ENCODE results near the gene APOL6.
"Not testable (repeated sequence)": the region's sequence is repeated elsewhere in the genome, so short reads cannot be mapped to it uniquely, and the experiment has no call there.

The APOL6 gene

GRCh38 chr22:35664955-35665587, 16.8 kb downstream of the APOL6 start:
- H3K4me3 ChIP-seq (ENCODE audit: low read depth, low read length): no peak overlapping the region
- DNase-seq: no peak
- H3K36me3 ChIP-seq: no peaks in the 10 kb centered on the region
- no peak for TF ChIP-seq CTCF (IDR thresholded peaks at IDR 0.05; ENCODE audit: low read depth, low read length)
- H3K9me3 ChIP-seq (ENCODE audit: severe bottlenecking): peaks cover 20% of the 10 kb centered on the region
- no peak overlapping the region for H3K27ac ChIP-seq
- H3K27me3 ChIP-seq (ENCODE audit: insufficient read depth, low read depth, severe bottlenecking): no peaks in the 10 kb centered on the region

GRCh38 chr22:35666699-35667098, 18.5 kb downstream of the APOL6 start:
- not testable (repeated sequence) for H3K4me3 ChIP-seq (ENCODE audit: low read depth, low read length); H3K27ac ChIP-seq; H3K27me3 ChIP-seq (ENCODE audit: insufficient read depth, low read depth, severe bottlenecking); DNase-seq; H3K36me3 ChIP-seq
- H3K9me3 ChIP-seq (ENCODE audit: severe bottlenecking): peaks cover 20% of the 10 kb centered on the region

GRCh38 chr22:35674335-35674734, 26.1 kb downstream of the APOL6 start:
- Histone ChIP-seq H3K36me3 (no peaks in the 10 kb centered on the region), H3K9me3 (ENCODE audit: severe bottlenecking) (peaks cover 13% of the 10 kb centered on the region), H3K27ac (no peak overlapping the region), H3K27me3 (ENCODE audit: insufficient read depth, low read depth, severe bottlenecking) (no peaks in the 10 kb centered on the region), H3K4me3 (ENCODE audit: low read depth, low read length) (no peak overlapping the region)
- no peak for TF ChIP-seq CTCF (IDR thresholded peaks at IDR 0.05; ENCODE audit: low read depth, low read length)
- DNase-seq: no peak

- not testable (repeated sequence) for H3K36me3 ChIP-seq; H3K4me3 ChIP-seq (ENCODE audit: low read depth, low read length); H3K27me3 ChIP-seq (ENCODE audit: insufficient read depth, low read depth, severe bottlenecking); DNase-seq; H3K27ac ChIP-seq
- H3K9me3 ChIP-seq (ENCODE audit: severe bottlenecking): peaks cover 13% of the 10 kb centered on the region
Measured at GRCh38 chr22:35676065-35676464, 27.8 kb downstream of the APOL6 start.

- TF ChIP-seq CTCF (IDR thresholded peaks at IDR 0.05; ENCODE audit: low read depth, low read length): no peak
- no peaks in the 10 kb centered on the region for H3K36me3 ChIP-seq
- no peak for DNase-seq
- H3K27ac ChIP-seq: no peak overlapping the region
- no peak overlapping the region for H3K4me3 ChIP-seq (ENCODE audit: low read depth, low read length)
- no peaks in the 10 kb centered on the region for H3K27me3 ChIP-seq (ENCODE audit: insufficient read depth, low read depth, severe bottlenecking)
- H3K9me3 ChIP-seq (ENCODE audit: severe bottlenecking): peaks cover 10% of the 10 kb centered on the region
Measured at GRCh38 chr22:35677460-35678187, 29.4 kb downstream of the APOL6 start.

- Histone ChIP-seq H3K27ac (no peak overlapping the region), H3K36me3 (no peaks in the 10 kb centered on the region), H3K4me3 (ENCODE audit: low read depth, low read length) (no peak overlapping the region), H3K27me3 (ENCODE audit: insufficient read depth, low read depth, severe bottlenecking) (no peaks in the 10 kb centered on the region), H3K9me3 (ENCODE audit: severe bottlenecking) (peaks cover 10% of the 10 kb centered on the region)
- no peak for DNase-seq
- no peak for TF ChIP-seq CTCF (IDR thresholded peaks at IDR 0.05; ENCODE audit: low read depth, low read length)
Measured at GRCh38 chr22:35678836-35679235, 30.6 kb downstream of the APOL6 start.

GRCh38 chr22:35679492-35679891, 31.2 kb downstream of the APOL6 start:
- DNase-seq; H3K27me3 ChIP-seq (ENCODE audit: insufficient read depth, low read depth, severe bottlenecking); H3K4me3 ChIP-seq (ENCODE audit: low read depth, low read length); H3K27ac ChIP-seq; H3K36me3 ChIP-seq; H3K9me3 ChIP-seq (ENCODE audit: severe bottlenecking): not testable (repeated sequence)

Measured in WERI-Rb-1 (cell line).